Calu3 (cell line): Measurements from ENCODE around the gene TUBE1. TPM values are rescaled to one million over a fixed set of nuclear protein-coding genes. Genes with fewer than 3 reads are reported as not detected.

Source experiments
- BruUV-seq: library from RNA; stranded (reverse); fragments of 400-500 nt; replicated peaks from 2 replicates; lab custom pipeline; 2021; lab: Mats Ljungman, UMichigan
- CTCF ChIA-PET: fragments of 300-600 bp; sonication (Branson Sonifier 250); formaldehyde crosslinking; loops from one replicate; lab custom pipeline; 2022; ENCODE audit warnings: antibody characterized with exemption; lab: Charles Lee
- DNase-seq: peaks from one replicate; pipeline ENCODE4 v3.0.0; 2022
- H3K27ac Mint-ChIP-seq: one replicate; pipeline ENCODE4 v1.8.0; 2022; ENCODE audit warnings: mixed read lengths; ENCODE audit not compliant: unreplicated experiment
- H3K27me3 Mint-ChIP-seq: one replicate; pipeline ENCODE4 v1.8.0; 2022; ENCODE audit warnings: mixed read lengths; ENCODE audit not compliant: unreplicated experiment
- H3K36me3 Mint-ChIP-seq: one replicate; pipeline ENCODE4 v1.8.0; 2022; ENCODE audit warnings: mild to moderate bottlenecking, moderate library complexity, mixed read lengths; ENCODE audit not compliant: insufficient read depth, unreplicated experiment
- H3K4me1 Mint-ChIP-seq: one replicate; pipeline ENCODE4 v1.8.0; 2022; ENCODE audit warnings: mild to moderate bottlenecking, low read depth, mixed read lengths; ENCODE audit not compliant: unreplicated experiment
- H3K4me3 Mint-ChIP-seq: one replicate; pipeline ENCODE4 v1.8.0; 2022; ENCODE audit warnings: mild to moderate bottlenecking, low read depth, moderate library complexity, mixed read lengths; ENCODE audit not compliant: unreplicated experiment
- H3K9me3 Mint-ChIP-seq: one replicate; pipeline ENCODE4 v1.8.0; 2022; ENCODE audit warnings: low read depth, mixed read lengths; ENCODE audit not compliant: unreplicated experiment
- CTCF ChIP-seq: fragments of 200-600 bp; IDR thresholded peaks from one replicate; pipeline ENCODE4 v1.8.0; 2022; ENCODE audit warnings: antibody characterized with exemption; ENCODE audit not compliant: unreplicated experiment
- intact Hi-C: fragments of 100-400 bp; cut with micrococcal nuclease; formaldehyde crosslinking; loops from one replicate; pipeline ENCODE4 v1.10.0; 2022; ENCODE audit not compliant: unreplicated experiment
- total RNA-seq: library from RNA; stranded (reverse); gene quantifications from 2 replicates; pipeline ENCODE4 v1.2.3, GENCODE V29; 2022

TUBE1 gene
- total RNA-seq, 1 experiment from 2014 or later = 21.0 TPM

- H3K4me1 Mint-ChIP-seq = peaks cover 15% of the 10 kb centered on the region
- intact Hi-C loops = no loop called here
These were observed 60.3 kb downstream of the TUBE1 start for GRCh38 chr6:112026933-112027332.

GRCh38 chr6:112024464-112024863 lies 62.8 kb downstream of the TUBE1 start:
- no peak overlapping the region for H3K4me3 Mint-ChIP-seq
- intact Hi-C loops = no loop called here
- no peaks in the 10 kb centered on the region for H3K9me3 Mint-ChIP-seq
- peaks cover 5% of the 10 kb centered on the region for H3K4me1 Mint-ChIP-seq
- no peak for TF ChIP-seq CTCF
- no TSS peak for BruUV-seq
- DNase-seq = no peak
- CTCF ChIA-PET = no interaction called here
- peaks cover 16% of the 10 kb centered on the region for H3K27me3 Mint-ChIP-seq
- H3K36me3 Mint-ChIP-seq = no peaks in the 10 kb centered on the region
- no peak overlapping the region for H3K27ac Mint-ChIP-seq

More at GRCh38 chr6:112026933-112027332, 60.3 kb downstream of the TUBE1 start:
- no TSS peak for BruUV-seq
- Mint-ChIP-seq H3K36me3 (no peaks in the 10 kb centered on the region), H3K27me3 (peaks cover 22% of the 10 kb centered on the region), H3K9me3 (no peaks in the 10 kb centered on the region), H3K27ac (no peak overlapping the region), H3K4me3 (no peak overlapping the region)
- CTCF ChIA-PET = no interaction called here
- DNase-seq = no peak
- no peak for TF ChIP-seq CTCF

GRCh38 chr6:112022749-112023148 lies 64.5 kb downstream of the TUBE1 start:
- no peak for TF ChIP-seq CTCF
- H3K4me3 Mint-ChIP-seq = no peak overlapping the region
- intact Hi-C loops = no loop called here
- H3K36me3 Mint-ChIP-seq = no peaks in the 10 kb centered on the region
- H3K27me3 Mint-ChIP-seq = peaks cover 16% of the 10 kb centered on the region
- CTCF ChIA-PET = no interaction called here
- DNase-seq = no peak
- no TSS peak for BruUV-seq
- no peaks in the 10 kb centered on the region for H3K9me3 Mint-ChIP-seq
- H3K27ac Mint-ChIP-seq = no peak overlapping the region
- H3K4me1 Mint-ChIP-seq = no peaks in the 10 kb centered on the region

- no peaks in the 10 kb centered on the region for H3K9me3 Mint-ChIP-seq
- BruUV-seq = no TSS peak
- no peak overlapping the region for H3K27ac Mint-ChIP-seq
- TF ChIP-seq CTCF = no peak
- intact Hi-C loops = no loop called here
- CTCF ChIA-PET = no interaction called here
- no peak overlapping the region for H3K4me3 Mint-ChIP-seq
- peaks cover 16% of the 10 kb centered on the region for H3K27me3 Mint-ChIP-seq
- no peaks in the 10 kb centered on the region for H3K4me1 Mint-ChIP-seq
- H3K36me3 Mint-ChIP-seq = no peaks in the 10 kb centered on the region
- DNase-seq = no peak
These were observed 65.5 kb downstream of the TUBE1 start for GRCh38 chr6:112021691-112022310.

Other genes with a start within 250 kb of the TUBE1 start
- gene FYN, start 214.0 kb downstream of the TUBE1 start, total RNA-seq = 61.0 and 64.6 TPM in 2 replicates
- not detected in 2 replicates for gene CCN6, start 33.4 kb downstream of the TUBE1 start, total RNA-seq
- 13.0 TPM in 2 replicates for gene FAM229B, start 109 bp upstream of the TUBE1 start, total RNA-seq
- 85.8 and 89.9 TPM in 2 replicates for gene LAMA4, start 167.1 kb upstream of the TUBE1 start, total RNA-seq